Glutamatergic neuron (in vitro differentiated cells): Measurements from ENCODE around the gene ASB8. TPM values are rescaled to one million over a fixed set of nuclear protein-coding genes. Genes with fewer than 3 reads are reported as not detected.
A peak's percentile ranks its signal among the peaks of the same experiment; 100 is the strongest.

Experiments
- DNase-seq: peaks from one replicate; pipeline ENCODE4 v3.0.0; 2022
- H3K27ac Mint-ChIP-seq: one replicate; pipeline ENCODE4 v1.8.0; 2020; ENCODE audit warnings: mild to moderate bottlenecking, mixed read lengths, inconsistent platforms; ENCODE audit not compliant: unreplicated experiment
- H3K27me3 Mint-ChIP-seq: one replicate; pipeline ENCODE4 v1.8.0; 2020; ENCODE audit warnings: mild to moderate bottlenecking, moderate library complexity, mixed read lengths, inconsistent platforms; ENCODE audit not compliant: unreplicated experiment
- H3K36me3 Mint-ChIP-seq: one replicate; pipeline ENCODE4 v1.8.0; 2020; ENCODE audit warnings: mild to moderate bottlenecking, mixed read lengths, inconsistent platforms; ENCODE audit not compliant: unreplicated experiment
- H3K4me1 Mint-ChIP-seq: one replicate; pipeline ENCODE4 v1.8.0; 2020; ENCODE audit warnings: mild to moderate bottlenecking, low read depth, mixed read lengths, inconsistent platforms; ENCODE audit not compliant: unreplicated experiment
- H3K4me3 Mint-ChIP-seq: one replicate; pipeline ENCODE4 v1.8.0; 2020; ENCODE audit warnings: mild to moderate bottlenecking, mixed read lengths, inconsistent platforms; ENCODE audit not compliant: unreplicated experiment
- H3K9me3 Mint-ChIP-seq: one replicate; pipeline ENCODE4 v1.8.0; 2020; ENCODE audit warnings: mild to moderate bottlenecking, moderate library complexity, mixed read lengths, inconsistent platforms; ENCODE audit not compliant: unreplicated experiment
- CTCF ChIP-seq: fragments of 200-600 bp; sonication (generic); IDR thresholded peaks from one replicate; pipeline ENCODE4 v1.5.0; 2021; ENCODE audit not compliant: partially characterized antibody, unreplicated experiment
- long read RNA-seq: library from polyadenylated mRNA; unstranded; transcript quantifications from one replicate; pipeline ENCODE4 v2.0.0, GENCODE V29; 2020; ENCODE audit not compliant: unreplicated experiment
- total RNA-seq: library from RNA; stranded (reverse); fragmentation: NEBNext Ultra II Directional; extraction: Animal tissue kit (Norgen Biotek cat#: 25700); gene quantifications from one replicate; pipeline ENCODE4 v1.2.1, GENCODE V29; 2021; ENCODE audit not compliant: unreplicated experiment

ASB8 gene
- 43.5 TPM for total RNA-seq
- long read RNA-seq, transcript ASB8-205 (4 exons, 2,610 nt), result minor isoform, 8 of 38 reads
- long read RNA-seq, transcript ASB8-201 (4 exons, 2,615 nt), result major isoform, 21 of 38 reads
- long read RNA-seq, partial matches to known transcripts, result 3 of 38 reads
- long read RNA-seq, other reads (novel, unspliced or antisense), result 2 of 38 reads

- Mint-ChIP-seq H3K9me3 (no peaks in the 10 kb centered on the region), H3K4me3 (peak within 1 kb of the TSS; percentile 94)
Measured at GRCh38 chr12:48157018-48157888, at the start of gene ASB8. Gene ASB8, minus strand, starts transcription at chr12:48157515. Its CDS starts 4,019 bp downstream, at chr12:48153496.

GRCh38 chr12:48203192-48203591 lies 45.9 kb upstream of the ASB8 start, which contains the start of gene OR10AD1:
Gene OR10AD1, minus strand, starts transcription at chr12:48203292. Its CDS starts 0 bp downstream, at chr12:48203292.
- H3K4me1 Mint-ChIP-seq, result no peaks in the 10 kb centered on the region
- H3K27me3 Mint-ChIP-seq, result peaks cover 9% of the 10 kb centered on the region
- no peak for DNase-seq
- H3K27ac Mint-ChIP-seq, result no peak within 1 kb of the TSS
- H3K36me3 Mint-ChIP-seq, result peaks cover 44% of the 10 kb centered on the region
- no peak for TF ChIP-seq CTCF
- H3K9me3 Mint-ChIP-seq, result peaks cover 22% of the 10 kb centered on the region
- H3K4me3 Mint-ChIP-seq, result no peak within 1 kb of the TSS

More at GRCh38 chr12:48157018-48157888, at the start of gene ASB8:
- Mint-ChIP-seq H3K36me3 (no peaks in the 10 kb centered on the region), H3K27me3 (peaks cover 6% of the 10 kb centered on the region), H3K4me1 (no peaks in the 10 kb centered on the region), H3K27ac (peak within 1 kb of the TSS; percentile 98)
- DNase-seq, result peak; percentile 99
- peak; percentile 52 for TF ChIP-seq CTCF

- no peak for DNase-seq
- H3K27me3 Mint-ChIP-seq, result peaks cover 9% of the 10 kb centered on the region
- peaks cover 21% of the 10 kb centered on the region for H3K9me3 Mint-ChIP-seq
- H3K36me3 Mint-ChIP-seq, result peaks cover 44% of the 10 kb centered on the region
- no peak overlapping the region for H3K27ac Mint-ChIP-seq
- TF ChIP-seq CTCF, result no peak
- H3K4me1 Mint-ChIP-seq, result no peaks in the 10 kb centered on the region
- H3K4me3 Mint-ChIP-seq, result no peak overlapping the region
Measured at GRCh38 chr12:48202766-48203165, 45.5 kb upstream of the ASB8 start.

GRCh38 chr12:48201516-48201915 lies 44.2 kb upstream of the ASB8 start:
- Mint-ChIP-seq H3K27me3 (peaks cover 9% of the 10 kb centered on the region), H3K4me1 (no peaks in the 10 kb centered on the region), H3K36me3 (peaks cover 33% of the 10 kb centered on the region), H3K27ac (no peak overlapping the region), H3K9me3 (peaks cover 14% of the 10 kb centered on the region), H3K4me3 (no peak overlapping the region)
- DNase-seq, result no peak
- no peak for TF ChIP-seq CTCF

GRCh38 chr12:48201091-48201490 lies 43.8 kb upstream of the ASB8 start:
- Mint-ChIP-seq H3K27ac (no peak overlapping the region), H3K4me1 (no peaks in the 10 kb centered on the region), H3K36me3 (peaks cover 29% of the 10 kb centered on the region), H3K4me3 (no peak overlapping the region), H3K27me3 (peaks cover 11% of the 10 kb centered on the region), H3K9me3 (peaks cover 14% of the 10 kb centered on the region)
- TF ChIP-seq CTCF, result no peak
- no peak for DNase-seq
